Pancreas (tissue), 10 donors: ENCODE measurements around the gene CDKAL1. TPM values are rescaled to one million over a fixed set of nuclear protein-coding genes. Genes with fewer than 3 reads are reported as not detected.

Experiments
- ATAC-seq, 4 donors: fragments of 200-7000 bp; cut with Tn5 transposase; one replicate each; pipeline versions ENCODE4 v1.8.0 to v1.9.1; 2020; ENCODE audit warnings: mild to moderate bottlenecking in 4 of 4, moderate library complexity in 4 of 4
- DNase-seq, 6 donors: peaks; one replicate each; pipeline ENCODE4 v3.0.0-alpha.2; 2020
- FAIRE-seq: peaks from 2 replicates; lab custom pipeline; 2012; peaks lifted over from hg19 to GRCh38; lab: Jason Lieb, UNC
- H3K27ac ChIP-seq, 4 donors: fragments of 200-600 bp; sonication (generic); 1 replicate in 3 of 4; 2 replicates in 1 of 4; pipeline versions ENCODE4 v1.5.0 to v1.8.0; 2020
- H3K27me3 ChIP-seq, 4 donors: fragments of 200-600 bp; one replicate each; pipeline ENCODE4 v1.8.0; 2021
- H3K36me3 ChIP-seq, 3 donors: fragments of 200-600 bp; sonication (generic) in 1 of 3; one replicate each; pipeline versions ENCODE4 v1.5.0 to v1.8.0; 2020 to 2021
- H3K4me1 ChIP-seq, 3 donors: fragments of 200-600 bp; one replicate each; pipeline ENCODE4 v1.8.0; 2021
- H3K4me3 ChIP-seq, 4 donors: fragments of 200-600 bp; sonication (generic) in 2 of 4; one replicate each; pipeline versions ENCODE4 v1.5.0 to v1.8.0; 2020 to 2021
- H3K9me3 ChIP-seq, 4 donors: fragments of 200-600 bp; one replicate each; pipeline ENCODE4 v1.8.0; 2021
- WGBS, 2 donors: extraction: QIAGEN DNeasy Blood & Tissue Kit; methylation state at CpG; one replicate each; pipeline ENCODE4 v1.1.7; 2013; 5-methylcytosine and 5-hydroxymethylcytosine counted together
- intact Hi-C, 3 donors: fragments of 100-400 bp; cut with DNase I; formaldehyde crosslinking; loops; one replicate each; pipeline versions ENCODE4 v1.11.1 to v1.14.2; 2022
- polyA plus RNA-seq, 2 donors: library from polyadenylated mRNA; stranded (reverse); fragments of 200-250 nt; gene quantifications; one replicate each; pipeline ENCODE4 v1.2.3, GENCODE V29; 2013
- total RNA-seq, 6 donors: library from RNA; stranded (reverse); fragmentation: NEBNext Ultra II Directional in 4 of 6; extraction: Animal tissue kit (Norgen Biotek cat#: 25700) in 4 of 6; gene quantifications; one replicate each; pipeline versions ENCODE4 v1.2.1 to v1.2.4, GENCODE V29; 2021 to 2023
- TF ChIP-seq, protein P1 (sequence below), 4 donors: fragments of 200-600 bp; sonication (generic) in 3 of 4; IDR thresholded peaks; one replicate each; pipeline versions ENCODE4 v1.5.0 to v1.8.0; 2021; ENCODE audit warnings: antibody characterized with exemption in 4 of 4
- donor health status: healthy with polysubstance abuse.
- donor health status: DM: no; HTN: no; CAD: no; lungs with moderate emphysema.
- donor health status: DM: no; HTN: no; CAD: no.
- donor health status: control.
- donor health status: control.
- donor health status: Bipolar disorder and iron deficiency.
- donor health status: DM: yes; HTN: yes; CAD: no.
- donor health status: DM: no; HTN: no; CAD: no.
- donor health status: DM: no; HTN: no; CAD: no.
- donor health status: DM: yes; HTN: yes; CAD: no.

The CDKAL1 gene
- total and polyA plus RNA-seq, 8 donors: 3.3 to 11.7 (median 8.2) TPM

DNA sequence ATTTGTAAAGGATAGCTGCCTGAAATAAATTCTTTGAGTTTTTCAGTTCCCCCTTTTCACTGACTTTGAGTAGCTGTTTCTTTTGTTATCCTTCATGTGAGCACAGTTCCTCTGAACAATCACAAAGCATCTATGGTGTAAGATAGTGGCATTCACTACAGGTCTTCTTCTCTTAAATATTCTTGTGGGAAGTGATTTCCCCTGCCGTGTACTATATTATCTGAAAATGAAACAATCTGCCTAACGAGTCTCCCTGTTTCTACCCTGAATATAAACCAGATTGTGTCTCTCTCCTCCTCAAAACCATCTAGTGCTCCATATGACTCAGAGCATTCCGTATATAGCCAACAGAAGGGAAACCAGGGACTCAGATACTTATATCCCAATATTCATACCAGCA, 679.2 kb downstream of the CDKAL1 start:
- H3K36me3 ChIP-seq: no peaks in the 10 kb centered on the region
- H3K9me3 ChIP-seq: no peaks in the 10 kb centered on the region
- no peak overlapping the region for H3K4me3 ChIP-seq
- H3K4me1 ChIP-seq: no peaks in the 10 kb centered on the region
- no peak overlapping the region for H3K27ac ChIP-seq
- TF ChIP-seq, protein P1, sequence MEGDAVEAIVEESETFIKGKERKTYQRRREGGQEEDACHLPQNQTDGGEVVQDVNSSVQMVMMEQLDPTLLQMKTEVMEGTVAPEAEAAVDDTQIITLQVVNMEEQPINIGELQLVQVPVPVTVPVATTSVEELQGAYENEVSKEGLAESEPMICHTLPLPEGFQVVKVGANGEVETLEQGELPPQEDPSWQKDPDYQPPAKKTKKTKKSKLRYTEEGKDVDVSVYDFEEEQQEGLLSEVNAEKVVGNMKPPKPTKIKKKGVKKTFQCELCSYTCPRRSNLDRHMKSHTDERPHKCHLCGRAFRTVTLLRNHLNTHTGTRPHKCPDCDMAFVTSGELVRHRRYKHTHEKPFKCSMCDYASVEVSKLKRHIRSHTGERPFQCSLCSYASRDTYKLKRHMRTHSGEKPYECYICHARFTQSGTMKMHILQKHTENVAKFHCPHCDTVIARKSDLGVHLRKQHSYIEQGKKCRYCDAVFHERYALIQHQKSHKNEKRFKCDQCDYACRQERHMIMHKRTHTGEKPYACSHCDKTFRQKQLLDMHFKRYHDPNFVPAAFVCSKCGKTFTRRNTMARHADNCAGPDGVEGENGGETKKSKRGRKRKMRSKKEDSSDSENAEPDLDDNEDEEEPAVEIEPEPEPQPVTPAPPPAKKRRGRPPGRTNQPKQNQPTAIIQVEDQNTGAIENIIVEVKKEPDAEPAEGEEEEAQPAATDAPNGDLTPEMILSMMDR (IDR thresholded peaks at IDR 0.05): no peak
- DNase-seq: no peak
- intact Hi-C loops: no loop called here
- no peak for ATAC-seq
- WGBS, 2 donors: 92 to 98% methylated on average over 3 of the region's 3 CpGs
- no peaks in the 10 kb centered on the region for H3K27me3 ChIP-seq
- FAIRE-seq: no peak

DNA sequence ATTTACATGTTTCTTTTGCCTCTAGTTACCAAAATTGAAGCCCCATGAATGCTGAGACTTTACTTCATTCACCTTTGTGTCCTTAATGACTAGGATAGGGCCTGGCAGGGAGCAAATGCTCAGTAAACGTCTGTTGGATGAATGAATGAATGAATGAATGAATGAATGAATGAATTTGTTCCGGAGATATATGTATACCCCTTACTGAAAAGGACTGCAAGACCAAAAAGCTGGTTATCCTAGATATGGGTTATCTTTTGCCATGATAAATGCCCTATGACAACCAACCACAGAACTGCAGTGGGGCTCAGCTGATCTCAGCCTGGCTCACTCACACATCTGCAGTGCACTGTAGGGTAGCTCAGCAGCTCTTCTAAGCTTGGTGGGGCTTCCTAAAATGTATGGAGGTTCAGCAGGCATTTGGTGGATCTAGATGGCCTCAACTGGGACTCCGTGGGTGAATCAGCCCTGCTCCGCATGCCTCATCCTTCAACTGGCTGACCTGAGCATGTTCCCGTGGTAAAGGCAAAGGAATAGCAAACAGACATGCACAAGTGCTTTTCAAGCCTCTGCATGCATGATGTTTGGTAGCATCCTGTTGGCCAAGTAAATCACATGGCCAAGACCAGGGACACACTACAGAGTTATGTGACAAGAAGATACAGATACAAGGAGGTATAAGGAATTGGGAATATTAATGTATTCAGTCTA, 680.6 kb downstream of the CDKAL1 start:
- Histone ChIP-seq H3K4me3 (no peak overlapping the region), H3K27me3 (no peaks in the 10 kb centered on the region), H3K9me3 (no peaks in the 10 kb centered on the region), H3K36me3 (no peaks in the 10 kb centered on the region), H3K27ac (no peak overlapping the region), H3K4me1 (no peaks in the 10 kb centered on the region)
- intact Hi-C loops: no loop called here
- FAIRE-seq (no peak), DNase-seq (no peak), ATAC-seq (no peak)
- 83 to 84% methylated on average over 5 of the region's 5 CpGs for WGBS, 2 donors
- TF ChIP-seq, protein P1 (IDR thresholded peaks at IDR 0.05): no peak

DNA sequence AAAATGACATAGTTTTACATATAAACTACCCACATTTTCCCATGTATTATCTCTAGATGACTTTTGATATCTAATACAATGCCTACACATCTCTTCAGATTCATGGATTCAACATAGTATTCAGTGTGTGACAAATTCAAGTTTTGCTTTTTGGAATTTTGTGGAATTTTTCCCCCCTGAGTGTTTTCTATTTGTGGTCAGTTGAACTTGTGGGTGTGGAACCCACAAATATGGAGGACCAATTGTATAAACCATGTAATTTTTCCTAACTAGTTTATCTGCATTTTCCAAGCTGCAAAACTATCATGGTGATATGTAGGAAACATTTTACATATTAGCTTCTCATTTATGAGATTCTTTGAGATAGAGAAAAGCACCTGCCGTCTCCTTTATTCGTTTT, 685.0 kb downstream of the CDKAL1 start:
- H3K4me3 ChIP-seq: no peak overlapping the region
- 98 to 99% methylated on average over 2 of the region's 2 CpGs for WGBS, 2 donors
- TF ChIP-seq, protein P1 (IDR thresholded peaks at IDR 0.05): no peak
- intact Hi-C loops: no loop called here
- ATAC-seq (no peak), FAIRE-seq (no peak), DNase-seq (no peak)
- H3K27ac ChIP-seq: no peak overlapping the region
- H3K36me3 ChIP-seq: no peaks in the 10 kb centered on the region
- no peaks in the 10 kb centered on the region for H3K9me3 ChIP-seq
- H3K27me3 ChIP-seq: no peaks in the 10 kb centered on the region
- no peaks in the 10 kb centered on the region for H3K4me1 ChIP-seq

DNA sequence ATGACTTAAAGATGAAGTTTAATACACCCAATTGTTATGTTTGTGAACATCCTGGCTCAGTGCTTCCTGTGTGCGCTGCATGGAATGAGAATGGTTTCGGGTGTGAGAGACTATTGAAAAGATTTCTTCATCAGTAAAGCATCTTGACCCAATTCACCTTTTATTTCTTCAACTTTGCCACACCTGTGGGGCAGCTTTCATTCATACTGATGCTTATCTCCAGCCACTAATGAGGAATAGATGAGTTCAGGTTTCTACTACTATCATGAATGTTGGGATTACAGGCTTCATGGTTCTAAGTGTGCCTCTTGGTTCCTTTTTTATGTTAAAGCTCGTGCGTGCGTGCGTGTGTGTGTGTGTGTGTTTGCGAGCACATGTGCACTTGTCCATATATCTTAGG, 685.6 kb downstream of the CDKAL1 start:
- no peak for FAIRE-seq
- Histone ChIP-seq H3K27me3 (no peaks in the 10 kb centered on the region), H3K27ac (peak overlapping the region in 3 of 4 donors; percentile 1 to 36 (median 17)), H3K4me1 (no peaks in the 10 kb centered on the region), H3K9me3 (no peaks in the 10 kb centered on the region), H3K36me3 (no peaks in the 10 kb centered on the region), H3K4me3 (no peak overlapping the region)
- DNase-seq: no peak
- WGBS, 2 donors: 64 to 70% methylated on average over 7 of the region's 7 CpGs
- intact Hi-C loops: no loop called here
- peak in 2 of 4 donors; percentile 9 to 31 for ATAC-seq
- TF ChIP-seq, protein P1 (IDR thresholded peaks at IDR 0.05): no peak

DNA sequence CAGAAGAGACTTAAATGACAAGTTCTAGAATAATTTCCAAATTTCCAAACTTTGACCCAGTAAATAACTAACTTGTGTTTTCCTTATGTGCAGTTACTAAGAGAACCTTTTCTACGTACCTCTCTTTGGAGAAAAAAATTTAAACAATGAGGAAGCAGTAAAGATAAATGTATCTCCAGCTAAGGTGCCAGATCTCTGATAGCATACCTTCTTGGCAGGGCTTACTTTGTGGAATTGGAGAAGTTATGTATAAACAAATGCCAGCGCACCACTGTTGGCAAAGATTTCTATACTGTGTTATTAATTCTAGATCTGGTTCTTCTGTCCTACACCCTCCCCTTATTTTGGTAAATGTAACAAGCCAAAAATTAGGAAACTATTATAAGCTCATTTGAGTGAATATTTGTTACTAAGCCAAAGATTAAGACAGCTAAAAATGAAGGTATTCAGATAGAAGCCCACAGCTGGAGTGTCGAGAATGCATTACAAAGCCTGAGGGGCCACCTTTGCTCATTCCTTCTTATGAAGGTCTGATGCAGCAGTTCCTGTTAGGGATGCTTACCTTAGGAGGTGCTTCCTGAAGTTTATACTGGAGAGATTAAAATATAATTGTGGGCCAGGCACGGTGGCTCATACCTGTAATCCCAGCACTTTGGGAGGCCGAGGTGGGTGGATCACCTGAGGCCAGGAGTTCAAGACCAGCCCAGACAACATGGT, 686.2 kb downstream of the CDKAL1 start:
- peak overlapping the region in 3 of 4 donors; percentile 1 to 36 (median 17) for H3K27ac ChIP-seq

More for the DNA sequence above, 686.2 kb downstream of the CDKAL1 start:
- Histone ChIP-seq H3K36me3 (no peaks in the 10 kb centered on the region), H3K9me3 (no peaks in the 10 kb centered on the region), H3K27me3 (no peaks in the 10 kb centered on the region), H3K4me1 (no peaks in the 10 kb centered on the region), H3K4me3 (no peak overlapping the region)
- WGBS, 2 donors: 50 to 51% methylated on average over 5 of the region's 5 CpGs
- ATAC-seq (peak; percentile 43 to 88 (median 68)), FAIRE-seq (no peak), DNase-seq (peak in 1 of 6 donors; percentile 13)
- TF ChIP-seq, protein P1 (IDR thresholded peaks at IDR 0.05): no peak
- intact Hi-C loops: no loop called here
